ENCODE data around the gene CCDC144A.
"Not testable (repeated sequence)": the region's sequence is repeated elsewhere in the genome, so short reads cannot be mapped to it uniquely, and the experiment has no call there.

Gene CCDC144A

GRCh38 chr17:16689731-16690281 lies at the start of gene CCDC144A:
Gene CCDC144A (plus strand): TSS chr17:16690241. CDS start chr17:16690401, 160 bp downstream.
- peak in 1 of 2 donors; percentile 14 for DNase-seq (ENCODE audit: low read depth in 2 of 2, low spot score in 1 of 2)

- no peak for DNase-seq (ENCODE audit: low read depth in 2 of 2, low spot score in 1 of 2)
These were observed 40.5 kb upstream of the CCDC144A start for GRCh38 chr17:16649585-16649984.

- DNase-seq (ENCODE audit: low read depth in 2 of 2, low spot score in 1 of 2), result no peak
These were observed 37.8 kb upstream of the CCDC144A start for GRCh38 chr17:16652252-16652651.

GRCh38 chr17:16652847-16653366 lies 37.1 kb upstream of the CCDC144A start:
- DNase-seq (ENCODE audit: low read depth in 2 of 2, low spot score in 1 of 2), result no peak

GRCh38 chr17:16653367-16654041 lies 36.5 kb upstream of the CCDC144A start, which contains the start of gene ZNF624:
Gene ZNF624 (minus strand): TSS chr17:16653850.
- DNase-seq (ENCODE audit: low read depth in 2 of 2, low spot score in 1 of 2), result peak; percentile 58 to 73

- no peak for DNase-seq (ENCODE audit: low read depth in 2 of 2, low spot score in 1 of 2)
These were observed 28.8 kb upstream of the CCDC144A start for GRCh38 chr17:16661217-16661616.

- DNase-seq (ENCODE audit: low read depth in 2 of 2, low spot score in 1 of 2), result no peak
These were observed 27.1 kb upstream of the CCDC144A start for GRCh38 chr17:16662936-16663335.

- DNase-seq (ENCODE audit: low read depth in 2 of 2, low spot score in 1 of 2), result not testable (repeated sequence)
These were observed 23.5 kb upstream of the CCDC144A start for GRCh38 chr17:16666553-16666906.

GRCh38 chr17:16666907-16667636 lies 23.0 kb upstream of the CCDC144A start:
- DNase-seq (ENCODE audit: low read depth in 2 of 2, low spot score in 1 of 2), result not testable (repeated sequence)

GRCh38 chr17:16676676-16677268 lies 13.3 kb upstream of the CCDC144A start:
- DNase-seq (ENCODE audit: low read depth in 2 of 2, low spot score in 1 of 2), result no peak

- DNase-seq (ENCODE audit: low read depth in 2 of 2, low spot score in 1 of 2), result not testable (repeated sequence)
These were observed 6.5 kb upstream of the CCDC144A start for GRCh38 chr17:16683290-16684138.

- not testable (repeated sequence) for DNase-seq (ENCODE audit: low read depth in 2 of 2, low spot score in 1 of 2)
These were observed 4.0 kb upstream of the CCDC144A start for GRCh38 chr17:16686019-16686418.

GRCh38 chr17:16687151-16687550 lies 2.9 kb upstream of the CCDC144A start:
- DNase-seq (ENCODE audit: low read depth in 2 of 2, low spot score in 1 of 2), result not testable (repeated sequence)

- DNase-seq (ENCODE audit: low read depth in 2 of 2, low spot score in 1 of 2), result not testable (repeated sequence)
These were observed 406 bp downstream of the CCDC144A start for GRCh38 chr17:16690447-16690846.

- DNase-seq (ENCODE audit: low read depth in 2 of 2, low spot score in 1 of 2), result not testable (repeated sequence)
These were observed 7.6 kb downstream of the CCDC144A start for GRCh38 chr17:16697603-16698002.

- DNase-seq (ENCODE audit: low read depth in 2 of 2, low spot score in 1 of 2), result not testable (repeated sequence)
These were observed 55.6 kb downstream of the CCDC144A start for GRCh38 chr17:16745492-16746203.

- not testable (repeated sequence) for DNase-seq (ENCODE audit: low read depth in 2 of 2, low spot score in 1 of 2)
These were observed 56.5 kb downstream of the CCDC144A start for GRCh38 chr17:16746571-16746970.

- DNase-seq (ENCODE audit: low read depth in 2 of 2, low spot score in 1 of 2), result not testable (repeated sequence)
These were observed 60.5 kb downstream of the CCDC144A start for GRCh38 chr17:16750515-16750914.

GRCh38 chr17:16751224-16751923 lies 61.3 kb downstream of the CCDC144A start:
- DNase-seq (ENCODE audit: low read depth in 2 of 2, low spot score in 1 of 2), result not testable (repeated sequence)
